ENCODE measurements around the gene ZNF557.

ZNF557 gene

DNA sequence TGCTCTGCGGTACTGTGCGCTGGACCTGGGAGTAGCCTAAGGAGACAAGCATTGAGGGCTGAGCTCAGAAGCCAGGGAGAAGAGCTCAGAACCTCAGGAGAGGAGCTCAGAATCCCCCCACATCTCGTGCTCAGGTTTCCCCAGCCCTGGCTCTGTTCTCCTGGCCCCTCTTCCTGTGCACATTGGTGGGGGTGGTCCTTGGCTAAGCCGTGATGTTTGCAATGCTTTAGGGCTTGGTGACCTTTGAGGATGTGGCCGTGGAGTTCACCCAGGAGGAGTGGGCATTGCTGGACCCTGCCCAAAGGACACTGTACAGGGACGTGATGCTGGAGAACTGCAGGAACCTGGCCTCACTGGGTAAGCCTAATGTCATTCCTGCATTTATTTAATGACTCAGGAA, 6.6 kb downstream of the ZNF557 start:
- no peak for DNase-seq (ENCODE audit: low spot score)

DNA sequence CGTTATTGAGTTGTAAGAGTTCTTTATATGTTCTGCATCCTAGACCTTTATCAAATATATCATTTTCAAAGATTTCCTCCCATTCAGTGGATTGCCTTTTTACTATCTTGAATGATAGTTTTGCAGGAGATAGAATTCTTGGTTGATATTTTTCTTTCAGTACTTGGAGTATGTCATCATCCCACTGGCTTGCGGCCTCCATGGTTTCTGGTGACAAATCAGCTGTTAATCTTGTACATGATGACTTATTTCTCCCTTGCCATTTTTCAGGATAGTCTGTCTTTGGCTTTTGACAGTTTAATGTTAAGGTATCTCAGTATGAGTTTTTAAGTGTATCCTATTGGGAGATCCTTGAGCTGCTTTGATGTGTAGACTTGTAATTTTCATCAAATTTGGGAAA, 8.5 kb downstream of the ZNF557 start:
- DNase-seq (ENCODE audit: low spot score) = no peak

DNA sequence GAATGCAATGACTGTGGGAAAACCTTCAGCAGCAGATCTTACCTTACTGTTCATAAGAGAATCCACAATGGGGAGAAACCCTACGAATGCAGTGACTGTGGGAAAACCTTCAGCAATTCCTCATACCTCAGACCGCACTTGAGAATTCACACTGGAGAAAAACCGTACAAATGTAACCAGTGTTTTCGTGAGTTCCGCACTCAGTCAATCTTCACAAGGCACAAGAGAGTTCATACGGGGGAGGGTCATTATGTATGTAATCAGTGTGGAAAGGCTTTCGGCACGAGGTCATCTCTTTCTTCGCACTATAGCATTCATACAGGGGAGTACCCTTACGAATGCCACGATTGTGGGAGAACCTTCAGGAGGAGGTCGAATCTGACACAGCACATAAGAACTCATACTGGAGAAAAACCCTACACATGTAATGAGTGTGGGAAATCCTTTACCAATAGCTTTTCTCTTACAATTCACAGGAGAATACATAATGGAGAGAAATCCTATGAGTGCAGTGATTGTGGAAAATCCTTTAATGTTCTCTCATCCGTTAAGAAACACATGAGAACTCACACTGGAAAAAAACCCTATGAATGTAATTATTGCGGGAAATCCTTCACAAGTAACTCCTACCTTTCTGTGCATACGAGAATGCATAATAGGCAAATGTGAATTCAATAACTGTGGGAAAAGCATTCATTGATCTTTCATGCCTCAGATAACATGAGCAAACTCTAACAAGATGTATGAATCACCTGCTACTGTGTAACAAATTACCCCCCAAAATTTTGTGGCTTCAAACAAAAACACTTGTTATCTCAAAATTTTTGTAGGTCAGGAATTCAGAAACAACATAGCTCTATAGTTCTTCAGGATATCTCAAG, 13.8 kb downstream of the ZNF557 start:
- DNase-seq (ENCODE audit: low spot score) = no peak

DNA sequence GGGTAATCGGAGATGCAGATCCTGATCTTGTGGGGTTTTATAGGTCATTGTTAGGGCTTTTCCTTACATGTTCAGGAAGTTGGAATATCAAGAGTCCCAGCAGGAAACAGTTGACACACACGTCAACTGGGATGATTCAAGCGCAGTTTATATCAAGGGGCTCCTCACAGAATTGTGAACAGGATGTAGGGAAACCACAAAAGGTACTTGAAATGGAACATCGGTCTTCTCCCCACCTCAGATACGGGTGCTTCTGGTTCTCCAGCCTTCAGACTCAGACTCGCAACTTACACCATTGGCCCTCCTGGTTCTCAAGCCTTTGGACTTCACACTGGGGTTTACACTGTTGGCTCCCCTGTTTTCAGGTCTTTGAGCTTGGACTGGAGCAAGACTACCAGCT, 19.5 kb downstream of the ZNF557 start:
- no peak for DNase-seq (ENCODE audit: low spot score)

DNA sequence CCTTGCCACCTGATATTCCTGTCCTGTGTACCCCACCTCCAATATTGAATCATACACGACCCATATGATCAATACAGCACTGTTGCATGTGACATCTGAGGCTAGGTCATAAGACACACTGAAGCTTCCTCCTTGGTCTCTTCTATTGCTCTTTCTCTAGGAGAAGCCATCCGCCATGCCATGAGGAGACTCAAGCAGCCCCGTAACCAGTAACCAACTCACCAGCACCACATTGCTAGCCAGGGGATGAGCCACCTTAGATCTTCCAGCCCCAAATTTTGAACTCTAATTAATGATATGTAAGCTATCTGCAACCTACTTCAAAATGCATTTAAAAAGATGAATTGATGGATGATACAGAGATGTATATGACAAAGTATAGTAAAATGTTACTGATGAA, 28.6 kb downstream of the ZNF557 start:
- DNase-seq (ENCODE audit: low spot score) = no peak

DNA sequence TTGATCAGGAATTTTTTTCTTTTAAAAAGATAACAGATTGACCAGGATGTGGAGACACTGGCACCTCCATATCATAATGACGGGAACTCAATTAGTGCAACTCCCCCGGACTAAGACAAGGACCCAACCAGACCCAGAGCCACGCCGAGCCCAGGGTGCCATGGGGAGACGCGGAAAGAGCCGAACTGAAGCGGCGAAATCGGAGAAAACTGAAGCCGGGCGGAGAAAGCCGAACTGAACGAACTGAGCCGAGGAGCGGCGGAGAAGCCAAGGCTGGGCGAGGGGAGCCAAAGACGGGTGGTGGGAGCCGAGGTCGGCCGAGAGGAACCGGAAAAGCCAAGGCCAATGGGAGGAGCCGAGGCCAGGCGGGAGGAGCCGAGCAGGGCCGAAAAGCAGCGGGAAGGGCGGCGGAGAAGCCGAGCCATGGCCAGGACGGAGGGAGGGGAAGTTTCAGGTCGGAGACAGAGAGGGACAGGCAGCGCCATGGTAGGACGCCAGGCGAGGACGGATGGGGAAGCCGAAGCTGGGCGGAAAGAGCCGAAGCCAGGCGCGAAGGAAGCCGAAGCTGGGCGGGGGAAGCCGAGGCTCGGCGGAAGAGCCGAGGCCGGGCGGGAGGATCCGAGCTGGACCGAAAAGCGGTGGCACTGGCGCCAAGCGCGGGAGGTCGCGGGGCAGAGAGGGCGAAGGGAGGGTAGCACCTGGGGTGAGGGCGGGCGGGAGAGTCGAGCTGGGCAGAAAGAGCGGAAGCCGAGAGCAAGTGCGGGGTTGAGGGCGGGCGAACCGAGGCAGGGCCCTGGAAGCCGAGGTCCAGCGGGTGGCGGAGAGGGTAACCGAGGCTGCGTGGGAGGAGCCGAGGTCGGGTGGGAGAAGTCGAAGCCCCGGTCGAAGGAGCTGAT, 29.4 kb downstream of the ZNF557 start:
- DNase-seq (ENCODE audit: low spot score) = peak; percentile 88

DNA sequence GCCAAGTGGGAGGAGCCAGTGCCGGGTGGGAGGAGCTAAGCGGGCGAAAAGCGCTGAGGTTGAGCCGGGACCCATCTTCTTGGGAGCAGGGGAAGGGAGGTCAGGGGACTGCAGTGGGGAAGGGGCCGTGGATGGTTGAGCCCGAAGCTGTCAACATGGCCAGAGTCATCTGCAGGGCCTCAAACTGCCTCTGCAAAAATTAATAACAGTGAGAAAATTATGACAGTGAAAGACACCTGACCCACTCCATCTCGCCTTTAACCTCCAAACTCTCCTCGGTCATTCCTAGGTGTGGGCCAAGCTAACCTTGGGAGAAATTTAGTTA, 30.1 kb downstream of the ZNF557 start:
- DNase-seq (ENCODE audit: low spot score) = no peak

DNA sequence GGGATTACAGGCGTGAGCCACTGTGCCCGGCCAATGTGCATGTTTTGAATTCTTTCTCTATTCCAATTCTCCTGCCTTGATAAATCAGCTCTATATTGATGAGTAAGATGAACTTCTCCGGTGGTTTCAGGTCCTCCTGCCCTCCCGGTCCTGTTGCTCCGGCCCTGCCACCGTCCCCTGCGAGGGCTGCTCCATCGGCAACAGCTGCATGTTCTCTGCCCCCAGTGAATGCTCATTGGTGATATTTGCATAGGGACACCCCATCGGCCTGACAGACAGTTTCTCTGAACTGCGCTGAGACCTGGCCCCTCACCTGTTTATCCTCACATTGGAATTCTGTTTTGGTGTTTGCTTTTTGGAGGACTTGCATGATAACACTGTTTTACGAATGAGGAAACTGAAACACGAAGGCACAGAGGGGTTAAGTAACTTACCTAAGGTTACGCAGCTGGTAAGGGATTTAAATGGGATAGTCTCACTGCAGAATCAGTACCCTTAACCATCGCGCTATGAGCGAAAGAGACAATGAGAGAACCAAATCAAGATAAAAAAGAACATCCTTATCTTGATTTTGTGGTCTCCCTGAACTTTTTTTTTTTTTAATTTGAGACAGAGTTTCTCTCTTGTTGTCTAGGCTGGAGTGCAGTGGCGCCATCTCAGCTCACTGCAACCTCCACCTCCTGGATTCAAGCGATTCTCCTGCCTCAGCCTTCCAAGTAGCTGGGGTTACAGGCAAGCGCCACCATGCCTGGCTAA, 32.2 kb downstream of the ZNF557 start:
- DNase-seq (ENCODE audit: low spot score) = no peak

DNA sequence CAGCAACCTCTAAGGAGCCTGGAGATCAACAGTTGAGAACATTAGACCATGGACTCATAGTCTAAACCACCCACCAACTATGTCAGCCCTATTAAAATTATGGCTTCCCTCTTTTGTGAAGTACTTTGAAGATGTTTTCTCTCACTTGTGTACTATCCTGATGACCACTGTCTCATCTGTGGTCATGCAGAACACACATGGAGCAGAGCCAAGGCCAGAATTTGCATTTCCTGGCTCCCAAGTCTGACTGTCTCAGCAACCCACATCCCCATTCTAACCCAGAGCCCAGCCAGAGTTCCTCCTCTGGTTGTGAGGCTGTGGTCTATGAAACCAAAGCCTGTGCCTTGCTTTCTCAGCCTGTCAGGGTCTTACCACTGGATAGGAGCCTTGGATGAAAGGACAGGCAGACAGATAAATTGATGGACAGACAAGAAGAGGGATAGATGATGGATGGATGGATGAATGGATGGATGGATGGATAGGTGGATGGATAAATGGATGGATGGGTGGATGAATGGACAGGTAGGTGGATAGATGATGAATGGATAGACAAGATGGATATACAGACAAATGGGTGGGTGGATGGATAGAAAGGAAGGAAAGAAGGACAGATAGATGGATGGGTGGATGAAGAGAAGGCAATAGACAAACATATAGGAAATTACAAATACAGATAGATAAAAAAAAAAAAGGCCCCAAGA, 35.4 kb downstream of the ZNF557 start:
- no peak for DNase-seq (ENCODE audit: low spot score)

DNA sequence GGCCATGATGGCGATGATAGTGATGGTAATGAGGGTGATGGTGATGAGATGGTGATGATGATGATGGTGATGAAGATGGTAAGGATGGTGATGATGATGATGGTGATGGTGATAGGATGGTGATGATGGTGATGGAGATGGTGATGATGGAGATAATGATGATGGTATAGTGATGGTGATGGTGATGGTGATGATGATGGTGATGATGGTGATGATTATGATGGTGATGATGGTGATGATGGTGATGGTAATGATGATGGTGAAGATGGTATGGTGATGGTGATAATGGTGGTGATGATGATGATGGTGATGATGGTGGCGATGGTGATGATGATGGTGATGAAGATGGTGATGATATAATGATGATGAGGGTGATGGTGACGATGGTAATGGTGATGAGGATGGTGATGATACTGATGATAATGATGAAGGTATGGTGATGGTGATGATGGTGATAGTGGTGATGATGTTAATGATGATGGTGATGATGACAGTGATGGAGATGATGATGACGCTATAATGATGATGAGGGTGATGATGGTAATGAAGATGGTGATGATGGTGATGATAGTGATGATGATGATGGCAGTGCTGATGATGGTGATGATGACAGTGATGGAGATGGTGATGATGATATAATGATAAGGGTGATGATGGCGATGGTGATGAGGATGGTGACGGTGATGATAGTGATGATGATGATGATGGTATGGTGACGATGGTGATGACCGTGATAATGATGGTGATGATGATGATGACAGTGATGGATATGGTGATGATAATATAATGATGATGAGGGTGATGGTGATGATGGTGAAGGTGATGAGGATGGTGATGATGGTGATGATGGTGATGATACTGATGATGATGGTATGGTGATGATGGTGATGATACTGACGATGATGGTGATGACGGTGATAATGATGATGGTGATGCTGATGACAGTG, 37.5 kb downstream of the ZNF557 start:
- no peak for DNase-seq (ENCODE audit: low spot score)

DNA sequence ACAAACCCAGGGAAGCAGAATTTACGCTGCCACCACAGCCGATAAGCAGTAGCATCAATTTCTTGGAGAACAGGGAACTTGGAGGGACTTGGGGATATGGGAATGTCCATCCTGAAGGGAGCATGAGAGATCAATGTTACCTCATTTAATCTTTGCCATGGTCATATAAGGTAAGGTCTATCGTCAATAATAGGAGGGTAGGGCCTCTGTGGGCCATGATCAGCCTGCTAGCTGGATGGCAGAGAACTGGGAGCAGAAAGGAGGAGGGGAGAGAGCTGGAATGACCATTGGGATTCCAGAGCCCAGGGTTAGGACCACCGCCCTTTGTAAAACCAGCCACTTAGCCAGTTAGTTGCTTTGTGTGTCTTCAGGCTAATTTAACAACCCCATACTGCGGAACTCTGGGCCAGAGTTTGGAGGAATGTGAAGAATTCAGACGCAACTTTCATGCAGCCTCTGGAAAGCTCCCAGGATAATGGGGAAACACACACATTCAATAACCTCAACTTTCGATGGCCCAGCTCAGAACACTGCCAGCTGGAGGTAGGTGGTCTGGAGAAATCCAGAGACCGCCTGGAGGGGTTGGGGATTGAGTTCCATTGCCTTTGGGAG, 40.3 kb downstream of the ZNF557 start:
- no peak for DNase-seq (ENCODE audit: low spot score)

DNA sequence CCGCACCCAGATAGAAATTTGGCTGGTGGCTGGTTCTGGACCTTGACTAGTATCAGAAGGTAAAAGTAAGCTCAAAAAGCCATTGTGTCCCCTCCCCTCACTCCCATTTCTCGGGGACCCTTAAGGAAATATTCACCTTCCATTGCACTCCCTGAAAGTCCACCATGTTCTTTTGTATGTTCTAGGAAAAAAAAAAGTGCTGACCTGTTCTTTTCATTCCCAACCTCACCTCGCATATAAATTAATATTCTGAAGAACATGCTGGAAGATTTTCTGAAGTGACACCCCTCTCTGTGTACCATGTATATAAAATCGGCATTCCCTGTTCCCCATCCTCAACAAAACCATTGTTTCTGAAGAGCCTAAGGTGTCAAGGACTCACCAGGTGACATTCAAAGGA, 43.2 kb downstream of the ZNF557 start:
- no peak for DNase-seq (ENCODE audit: low spot score)

DNA sequence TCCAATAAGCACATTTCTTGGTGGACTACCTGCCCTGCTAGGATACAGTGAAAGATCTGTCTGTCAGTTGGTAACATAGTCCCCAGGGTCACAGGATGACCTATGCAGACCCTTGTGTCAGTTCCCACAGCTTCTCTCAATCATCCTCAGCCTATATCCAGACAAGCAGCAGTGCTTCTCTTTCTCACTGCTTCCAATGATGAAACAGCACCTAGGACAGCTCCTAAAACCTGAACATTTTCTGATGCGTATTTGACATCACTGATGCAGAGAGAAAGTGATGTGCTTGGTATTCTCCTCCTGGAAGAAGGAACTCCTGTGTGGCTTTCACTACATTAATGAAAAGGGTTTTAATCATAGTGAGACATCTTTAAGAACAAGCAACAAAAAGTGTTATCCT, 43.7 kb downstream of the ZNF557 start:
- DNase-seq (ENCODE audit: low spot score) = no peak

DNA sequence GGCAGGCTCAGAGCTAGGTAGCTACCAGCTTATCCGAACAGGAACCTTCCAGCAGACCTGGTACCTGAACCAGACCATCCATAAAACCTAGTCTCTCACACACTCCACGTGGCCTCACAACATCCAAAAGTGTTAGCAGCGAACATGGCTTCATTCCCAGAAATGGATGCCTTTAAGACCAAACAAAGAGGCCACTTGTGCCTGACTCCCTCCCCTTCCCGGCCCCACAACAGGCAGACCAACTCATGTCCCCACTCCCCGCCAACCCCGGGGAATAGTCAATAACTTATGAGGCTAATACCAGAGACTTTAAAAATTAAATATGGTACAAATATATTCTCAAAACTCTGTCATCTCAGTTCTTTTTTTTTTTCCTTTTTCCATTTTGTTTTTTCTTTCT, 46.2 kb downstream of the ZNF557 start:
- no peak for DNase-seq (ENCODE audit: low spot score)

DNA sequence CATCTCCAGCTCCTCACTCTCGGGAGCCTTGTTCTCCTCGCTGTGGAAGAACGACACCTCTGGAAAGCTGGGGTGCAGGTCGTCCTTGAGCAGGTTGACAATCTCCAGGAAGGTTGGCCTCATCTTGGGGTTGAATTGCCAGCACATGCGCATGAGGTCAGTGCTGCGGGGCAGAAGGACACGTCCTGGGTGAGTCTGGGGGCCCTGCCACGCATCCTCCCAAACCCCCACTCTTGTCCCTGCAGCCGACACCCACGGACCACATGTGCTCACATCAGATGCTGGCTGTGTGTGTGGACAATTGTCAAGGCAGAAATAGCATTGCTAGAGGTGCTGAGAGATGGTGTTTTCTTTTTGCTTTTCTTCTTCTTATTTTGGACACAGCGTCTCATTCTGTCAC, 47.7 kb downstream of the ZNF557 start:
- DNase-seq (ENCODE audit: low spot score) = no peak

DNA sequence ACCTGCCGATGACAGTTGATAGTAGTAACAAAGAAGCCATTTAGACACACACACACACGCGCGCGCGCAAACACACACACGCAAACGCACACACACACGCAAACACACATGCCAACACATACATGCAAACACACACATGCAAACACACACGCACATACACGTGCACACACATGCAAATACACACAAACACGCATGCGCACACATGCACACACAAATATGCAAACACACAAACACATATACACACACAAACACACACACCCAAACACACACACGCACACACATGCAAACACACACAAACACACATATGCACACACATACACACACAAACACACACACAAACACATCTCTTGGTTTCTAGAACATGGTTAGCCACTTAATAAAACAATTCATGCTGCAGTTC, 50.1 kb downstream of the ZNF557 start:
- no peak for DNase-seq (ENCODE audit: low spot score)

DNA sequence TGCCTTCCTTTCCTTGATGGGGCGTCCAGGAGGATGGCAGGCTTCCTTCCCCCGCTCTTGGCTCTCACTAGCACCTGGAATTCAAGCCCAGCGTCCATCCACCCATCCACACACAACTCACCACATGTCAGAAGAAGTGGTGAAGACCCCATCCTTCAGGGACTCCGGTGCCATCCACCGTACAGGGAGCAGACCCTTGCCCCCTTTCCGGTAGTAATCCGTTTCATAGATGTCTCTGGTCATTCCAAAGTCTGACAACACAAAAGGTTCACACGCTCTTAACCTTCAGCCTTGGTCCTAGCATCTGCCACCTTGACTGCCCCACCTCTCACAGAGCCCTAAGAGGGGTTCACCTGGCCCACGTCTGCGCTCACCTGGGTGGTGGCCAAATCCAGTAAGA, 51.0 kb downstream of the ZNF557 start:
- no peak for DNase-seq (ENCODE audit: low spot score)

DNA sequence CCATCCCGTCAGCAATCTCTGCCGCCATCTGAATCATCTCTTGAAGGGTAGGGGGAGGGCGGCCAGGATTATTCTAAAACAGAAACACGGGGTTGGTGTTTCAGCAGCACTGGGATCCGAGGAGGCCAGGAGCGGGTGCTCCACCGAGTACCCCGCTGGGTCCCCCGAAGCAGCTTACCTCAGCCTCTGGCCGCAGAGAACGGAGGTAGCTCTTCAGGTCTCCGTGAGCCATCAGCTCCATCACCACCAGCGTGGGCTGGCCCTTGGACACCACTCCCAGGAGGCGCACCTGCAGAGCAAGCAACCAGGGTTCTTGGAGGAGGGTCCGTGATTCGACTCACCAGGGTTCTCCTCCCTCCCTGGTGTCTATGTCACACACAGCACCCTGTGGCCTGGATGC, 53.2 kb downstream of the ZNF557 start:
- DNase-seq (ENCODE audit: low spot score) = no peak

DNA sequence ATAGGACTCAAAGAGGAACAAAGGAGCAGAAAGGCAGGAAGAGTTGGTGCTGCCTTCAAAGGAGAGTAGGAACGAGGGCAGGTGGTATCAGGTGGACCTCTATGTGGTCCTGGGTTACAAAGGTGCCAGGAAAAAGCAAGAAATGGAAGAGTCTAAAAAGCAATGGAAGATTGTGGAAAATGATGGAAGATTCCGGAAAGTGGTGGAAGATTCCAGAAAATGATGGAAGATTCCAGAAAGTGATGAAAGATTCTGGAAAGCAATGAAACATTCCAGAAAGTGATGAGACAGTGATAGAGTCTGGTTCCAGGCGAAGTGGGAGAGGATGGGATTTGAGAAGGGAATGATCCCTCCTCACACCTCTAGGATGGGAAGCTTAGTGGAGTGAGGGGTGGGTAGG, 55.3 kb downstream of the ZNF557 start:
- no peak for DNase-seq (ENCODE audit: low spot score)

DNA sequence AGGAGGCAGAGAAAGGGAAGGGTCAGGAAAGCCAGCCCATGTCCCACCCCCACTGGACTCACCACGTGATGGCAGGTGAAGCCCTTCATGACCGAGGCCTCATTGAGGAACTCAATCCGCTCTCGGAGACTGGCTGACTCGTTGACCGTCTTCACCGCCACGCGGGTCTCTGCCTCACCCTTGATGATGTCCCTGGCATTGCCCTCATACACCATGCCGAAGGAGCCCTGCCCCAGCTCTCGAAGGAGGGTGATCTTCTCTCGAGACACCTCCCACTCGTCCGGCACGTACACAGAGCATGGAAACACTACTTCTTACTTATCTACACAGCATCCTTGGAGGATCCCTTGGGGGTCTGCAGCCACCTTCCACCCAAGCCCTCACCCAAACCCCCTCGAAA, 55.7 kb downstream of the ZNF557 start:
- DNase-seq (ENCODE audit: low spot score) = no peak
